ENCODE results near the gene CCDC74B.
"Not testable (repeated sequence)": the region's sequence is repeated elsewhere in the genome, so short reads cannot be mapped to it uniquely, and the experiment has no call there.

Gene CCDC74B

DNA sequence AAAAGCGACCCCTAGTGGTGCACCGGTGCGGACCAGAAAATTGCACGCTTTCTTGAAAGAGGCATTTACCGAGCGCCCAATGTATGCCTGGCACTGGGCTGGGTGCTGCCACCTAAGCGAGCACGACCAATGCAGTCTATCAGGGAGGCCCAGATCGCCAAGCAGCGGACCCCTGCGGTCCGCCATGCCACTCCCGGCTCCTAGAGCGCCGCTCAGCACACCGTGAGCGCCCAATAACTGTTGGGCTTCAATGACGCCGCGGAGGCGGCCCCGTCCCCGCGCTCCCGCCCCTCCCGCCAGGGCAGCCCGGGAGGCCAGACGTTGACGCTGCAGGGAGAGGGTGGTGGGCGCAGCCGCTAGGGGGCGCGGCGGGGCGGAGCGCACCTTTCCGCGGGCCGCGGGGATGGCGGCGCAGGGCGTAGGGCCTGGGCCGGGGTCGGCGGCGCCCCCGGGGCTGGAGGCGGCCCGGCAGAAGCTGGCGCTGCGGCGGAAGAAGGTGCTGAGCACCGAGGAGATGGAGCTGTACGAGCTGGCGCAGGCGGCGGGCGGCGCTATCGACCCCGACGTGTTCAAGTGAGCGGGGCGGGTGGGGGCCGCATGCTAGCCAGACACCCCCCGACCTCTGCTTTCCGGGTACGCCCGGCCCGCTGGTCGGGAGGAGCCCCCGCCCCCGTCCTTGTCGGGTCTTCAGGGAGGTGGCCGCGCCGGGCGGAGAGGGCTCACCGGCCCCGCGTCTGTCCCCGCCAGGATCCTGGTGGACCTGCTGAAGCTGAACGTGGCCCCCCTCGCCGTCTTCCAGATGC lies 37.2 kb upstream of the CCDC74B start, which contains the start of gene MZT2B:
Gene MZT2B, plus strand, starts transcription at position 383 of the 803 bp plus-strand sequence. Its CDS starts 21 bp downstream, at position 404.
- not testable (repeated sequence) for H3K36me3 ChIP-seq (ENCODE audit: control insufficient read depth, insufficient read depth, low read length); H3K27me3 ChIP-seq (ENCODE audit: control insufficient read depth, insufficient read depth, low read length); H3K9me3 ChIP-seq (ENCODE audit: control insufficient read depth, low read length)
- Histone ChIP-seq H3K4me3 (ENCODE audit: low read depth, low read length) (peak within 1 kb of the TSS; percentile 81), H3K4me1 (peaks cover 23% of the 10 kb centered on the region), H3K4me2 (ENCODE audit: low read length) (peak within 1 kb of the TSS; percentile 89), H3K9ac (peak within 1 kb of the TSS; percentile 72), H2AFZ (peak within 1 kb of the TSS; percentile 98), H3K27ac (peak within 1 kb of the TSS; percentile 92), H3K79me2 (peaks cover 45% of the 10 kb centered on the region)
- TF ChIP-seq, protein P1, sequence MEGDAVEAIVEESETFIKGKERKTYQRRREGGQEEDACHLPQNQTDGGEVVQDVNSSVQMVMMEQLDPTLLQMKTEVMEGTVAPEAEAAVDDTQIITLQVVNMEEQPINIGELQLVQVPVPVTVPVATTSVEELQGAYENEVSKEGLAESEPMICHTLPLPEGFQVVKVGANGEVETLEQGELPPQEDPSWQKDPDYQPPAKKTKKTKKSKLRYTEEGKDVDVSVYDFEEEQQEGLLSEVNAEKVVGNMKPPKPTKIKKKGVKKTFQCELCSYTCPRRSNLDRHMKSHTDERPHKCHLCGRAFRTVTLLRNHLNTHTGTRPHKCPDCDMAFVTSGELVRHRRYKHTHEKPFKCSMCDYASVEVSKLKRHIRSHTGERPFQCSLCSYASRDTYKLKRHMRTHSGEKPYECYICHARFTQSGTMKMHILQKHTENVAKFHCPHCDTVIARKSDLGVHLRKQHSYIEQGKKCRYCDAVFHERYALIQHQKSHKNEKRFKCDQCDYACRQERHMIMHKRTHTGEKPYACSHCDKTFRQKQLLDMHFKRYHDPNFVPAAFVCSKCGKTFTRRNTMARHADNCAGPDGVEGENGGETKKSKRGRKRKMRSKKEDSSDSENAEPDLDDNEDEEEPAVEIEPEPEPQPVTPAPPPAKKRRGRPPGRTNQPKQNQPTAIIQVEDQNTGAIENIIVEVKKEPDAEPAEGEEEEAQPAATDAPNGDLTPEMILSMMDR (IDR thresholded peaks at IDR 0.05) = peak; percentile 84

DNA sequence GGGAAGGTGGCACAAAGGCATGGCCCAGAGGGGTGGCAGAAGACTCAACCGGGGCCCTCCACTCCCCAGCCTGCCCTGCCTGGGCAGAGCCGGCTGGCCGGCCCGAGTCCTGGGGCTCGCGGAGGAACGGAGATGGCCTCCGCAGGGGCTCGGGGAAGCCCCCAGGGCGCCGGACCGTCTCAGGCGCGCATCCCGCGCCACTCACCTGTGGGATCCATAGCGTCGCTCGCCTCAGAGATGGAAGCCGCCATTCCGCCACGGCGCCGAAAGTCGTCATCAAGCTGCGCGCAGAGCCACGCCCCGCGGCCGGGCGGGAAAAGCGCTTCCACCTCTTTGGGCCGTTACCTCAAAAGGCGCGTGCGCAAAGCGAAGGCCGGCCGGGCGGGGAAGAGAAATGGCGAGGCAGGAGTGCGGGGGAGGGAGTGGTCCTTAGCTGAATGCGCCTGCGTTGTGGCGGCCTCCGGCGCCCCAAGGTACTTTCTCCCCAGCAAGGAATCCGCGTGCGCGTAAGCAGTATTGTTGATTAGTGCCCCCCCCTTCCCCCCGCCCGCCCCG lies 36.5 kb upstream of the CCDC74B start, which contains the start of gene SMPD4:
Gene SMPD4, minus strand, starts transcription at position 278 of the 555 bp plus-strand sequence. CDS start 5,010 bp downstream, outside the sequence.
- Histone ChIP-seq H3K36me3 (ENCODE audit: control insufficient read depth, insufficient read depth, low read length) (no peaks in the 10 kb centered on the region), H3K27ac (peak within 1 kb of the TSS; percentile 92), H3K9me3 (ENCODE audit: control insufficient read depth, low read length) (no peaks in the 10 kb centered on the region), H3K4me2 (ENCODE audit: low read length) (peak within 1 kb of the TSS; percentile 89), H3K4me3 (ENCODE audit: low read depth, low read length) (peak within 1 kb of the TSS; percentile 81), H3K9ac (peak within 1 kb of the TSS; percentile 72), H3K79me2 (peaks cover 45% of the 10 kb centered on the region), H2AFZ (peak within 1 kb of the TSS; percentile 98), H3K27me3 (ENCODE audit: control insufficient read depth, insufficient read depth, low read length) (no peaks in the 10 kb centered on the region), H3K4me1 (peaks cover 23% of the 10 kb centered on the region)
- TF ChIP-seq, protein P1 (IDR thresholded peaks at IDR 0.05) = no peak

DNA sequence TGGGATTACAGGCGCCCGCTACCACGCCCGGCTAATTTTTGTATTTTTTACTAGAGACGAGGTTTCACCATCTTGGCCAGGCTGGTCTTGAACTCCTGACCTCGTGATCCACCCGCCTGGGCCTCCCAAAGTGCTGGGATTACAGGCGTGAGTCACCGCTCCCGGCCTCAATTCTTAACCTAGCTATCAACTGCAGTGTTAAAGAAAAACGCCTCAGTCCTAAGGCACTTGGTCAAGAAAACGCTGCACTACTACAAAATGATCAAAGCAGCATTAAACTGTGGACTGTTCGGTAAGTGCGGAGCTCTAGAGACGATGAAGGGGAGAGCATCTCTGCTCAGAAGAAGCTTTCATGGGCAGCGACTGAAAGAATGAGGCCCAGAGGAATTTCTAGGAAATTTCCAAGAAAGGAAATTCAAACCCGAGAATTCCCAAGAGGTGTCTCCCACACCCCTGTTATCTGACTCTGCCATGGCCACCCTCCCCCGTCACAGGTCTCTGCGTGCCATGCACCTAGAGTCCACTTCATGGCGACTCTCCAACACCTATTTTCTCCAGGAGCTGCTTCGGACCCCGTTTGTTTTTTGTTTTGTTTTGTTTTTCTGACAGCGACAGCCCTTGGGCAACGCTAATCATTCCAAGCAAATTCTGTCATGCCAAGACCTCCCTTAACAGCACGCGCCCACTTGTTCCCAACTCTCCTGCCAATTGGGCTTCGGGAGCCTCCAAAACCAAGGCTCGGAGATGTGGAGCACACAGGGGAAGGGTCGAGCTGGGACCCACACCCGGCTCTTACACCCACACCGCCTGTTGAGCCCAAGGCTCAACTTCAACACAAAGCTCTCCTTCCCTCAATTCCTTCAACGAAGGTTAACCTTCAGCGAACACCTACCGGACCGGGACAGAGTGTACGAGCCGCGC lies 35.8 kb upstream of the CCDC74B start:
- H3K27me3 ChIP-seq (ENCODE audit: control insufficient read depth, insufficient read depth, low read length); H3K9me3 ChIP-seq (ENCODE audit: control insufficient read depth, low read length); H3K36me3 ChIP-seq (ENCODE audit: control insufficient read depth, insufficient read depth, low read length): not testable (repeated sequence)
- H2AFZ ChIP-seq = peak overlapping the region; percentile 98
- H3K4me2 ChIP-seq (ENCODE audit: low read length) = peak overlapping the region; percentile 57
- H3K4me3 ChIP-seq (ENCODE audit: low read depth, low read length) = peak overlapping the region; percentile 81
- peak overlapping the region; percentile 72 for H3K9ac ChIP-seq
- H3K79me2 ChIP-seq = peaks cover 45% of the 10 kb centered on the region
- H3K4me1 ChIP-seq = peaks cover 23% of the 10 kb centered on the region
- peak overlapping the region; percentile 92 for H3K27ac ChIP-seq

DNA sequence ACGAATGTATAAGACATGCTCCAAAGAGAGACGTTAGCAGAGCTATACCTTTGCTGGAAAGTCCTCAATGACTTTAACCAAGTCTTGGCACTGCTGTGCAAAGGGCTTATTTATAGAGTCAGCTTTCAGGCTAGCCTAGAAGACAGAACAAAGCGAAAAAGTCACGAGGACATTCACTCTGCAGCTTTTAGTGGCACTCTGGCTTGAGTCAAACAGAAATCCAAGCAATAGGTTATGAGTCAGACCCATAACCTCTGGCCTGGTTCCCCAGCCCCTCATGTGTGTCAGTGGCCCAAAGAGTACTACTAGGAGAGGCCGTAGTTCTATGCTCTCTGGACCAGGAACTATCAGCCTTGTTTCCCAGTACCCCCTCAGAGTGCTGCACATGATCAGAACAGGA lies 30.0 kb upstream of the CCDC74B start:
- H2AFZ ChIP-seq; H3K4me1 ChIP-seq; H3K27me3 ChIP-seq (ENCODE audit: control insufficient read depth, insufficient read depth, low read length); H3K4me3 ChIP-seq (ENCODE audit: low read depth, low read length); H3K9ac ChIP-seq; H3K27ac ChIP-seq; H3K9me3 ChIP-seq (ENCODE audit: control insufficient read depth, low read length); H3K4me2 ChIP-seq (ENCODE audit: low read length); H3K36me3 ChIP-seq (ENCODE audit: control insufficient read depth, insufficient read depth, low read length): not testable (repeated sequence)
- H3K79me2 ChIP-seq = peaks cover 35% of the 10 kb centered on the region

DNA sequence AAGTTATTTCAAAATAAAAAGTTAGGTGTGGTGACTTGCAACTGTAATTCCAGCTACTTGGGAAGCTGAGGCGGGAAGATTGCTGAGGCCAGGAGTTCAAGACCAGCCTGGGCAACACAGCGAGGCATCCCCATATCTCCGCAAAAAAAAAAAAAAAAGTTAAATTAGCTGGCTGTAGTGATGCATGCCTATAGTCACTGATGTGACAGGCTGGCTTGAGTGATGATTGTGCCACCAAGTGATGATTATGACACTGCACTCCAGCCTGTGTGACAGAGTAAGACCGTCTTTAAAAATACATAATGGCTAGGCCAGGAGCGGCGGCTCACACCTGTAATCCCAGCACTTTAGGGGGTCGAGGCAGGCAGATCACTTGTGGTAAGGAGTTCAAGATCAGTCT lies 25.0 kb upstream of the CCDC74B start:
- H3K27ac ChIP-seq = no peak overlapping the region
- H3K79me2 ChIP-seq = peaks cover 8% of the 10 kb centered on the region
- no peaks in the 10 kb centered on the region for H3K27me3 ChIP-seq (ENCODE audit: control insufficient read depth, insufficient read depth, low read length)
- no peak overlapping the region for H3K9ac ChIP-seq
- H3K4me3 ChIP-seq (ENCODE audit: low read depth, low read length) = no peak overlapping the region
- no peaks in the 10 kb centered on the region for H3K4me1 ChIP-seq
- H3K9me3 ChIP-seq (ENCODE audit: control insufficient read depth, low read length) = no peaks in the 10 kb centered on the region
- TF ChIP-seq, protein P1 (IDR thresholded peaks at IDR 0.05) = no peak
- no peaks in the 10 kb centered on the region for H3K36me3 ChIP-seq (ENCODE audit: control insufficient read depth, insufficient read depth, low read length)
- H2AFZ ChIP-seq = no peak overlapping the region
- H3K4me2 ChIP-seq (ENCODE audit: low read length) = no peak overlapping the region

DNA sequence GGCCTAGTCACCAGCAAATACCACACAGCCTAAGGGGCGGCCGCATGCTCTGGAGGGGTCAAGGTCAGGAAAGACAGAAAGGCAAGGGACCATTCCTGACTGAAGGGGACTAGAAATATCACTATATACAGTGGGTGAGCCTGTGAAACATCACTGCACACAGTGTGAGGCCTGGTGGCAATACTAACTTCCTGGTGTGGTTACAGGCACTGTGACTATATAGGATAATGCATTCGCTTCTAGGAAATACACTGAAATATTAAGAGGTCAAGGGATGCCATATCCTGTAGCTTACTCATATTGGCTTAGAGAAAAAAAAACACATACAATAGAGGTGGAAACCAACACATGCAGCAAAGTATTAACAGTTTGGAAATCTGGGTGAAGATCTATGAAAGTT lies 24.3 kb upstream of the CCDC74B start:
- H3K4me1 ChIP-seq; H3K4me3 ChIP-seq (ENCODE audit: low read depth, low read length); H2AFZ ChIP-seq; H3K27ac ChIP-seq; H3K9ac ChIP-seq; H3K27me3 ChIP-seq (ENCODE audit: control insufficient read depth, insufficient read depth, low read length); H3K79me2 ChIP-seq; H3K4me2 ChIP-seq (ENCODE audit: low read length); H3K36me3 ChIP-seq (ENCODE audit: control insufficient read depth, insufficient read depth, low read length); H3K9me3 ChIP-seq (ENCODE audit: control insufficient read depth, low read length): not testable (repeated sequence)

DNA sequence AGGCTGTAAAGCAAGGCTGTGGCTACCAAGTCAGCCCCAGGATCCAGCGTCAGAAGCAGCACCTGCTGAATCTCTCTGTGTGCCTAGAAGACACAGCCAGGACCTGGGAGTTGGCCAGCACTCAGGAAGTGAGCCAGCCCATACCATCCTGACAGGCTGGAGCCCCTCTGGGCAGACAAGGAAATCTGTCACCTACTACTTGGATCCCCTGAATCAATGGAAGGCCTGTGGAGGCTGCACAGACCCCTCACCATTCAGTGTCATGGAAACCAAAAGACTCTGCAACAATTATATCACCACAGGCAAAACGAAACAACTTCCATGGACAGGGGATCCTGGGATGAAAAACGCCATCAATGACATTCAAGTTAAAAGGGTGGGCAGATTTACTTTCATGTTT lies 21.7 kb upstream of the CCDC74B start:
- H3K27me3 ChIP-seq (ENCODE audit: control insufficient read depth, insufficient read depth, low read length); H3K9me3 ChIP-seq (ENCODE audit: control insufficient read depth, low read length); H3K4me2 ChIP-seq (ENCODE audit: low read length); H3K36me3 ChIP-seq (ENCODE audit: control insufficient read depth, insufficient read depth, low read length); H3K27ac ChIP-seq; H3K4me3 ChIP-seq (ENCODE audit: low read depth, low read length); H2AFZ ChIP-seq; H3K4me1 ChIP-seq; H3K79me2 ChIP-seq; H3K9ac ChIP-seq: not testable (repeated sequence)
